ENCODE measurements around the gene JDP2. TPM values are rescaled to one million over a fixed set of nuclear protein-coding genes. Genes with fewer than 3 reads are reported as not detected.

Gene JDP2
- total RNA-seq, 1 donor from 2014 or later: 58.0 TPM

DNA sequence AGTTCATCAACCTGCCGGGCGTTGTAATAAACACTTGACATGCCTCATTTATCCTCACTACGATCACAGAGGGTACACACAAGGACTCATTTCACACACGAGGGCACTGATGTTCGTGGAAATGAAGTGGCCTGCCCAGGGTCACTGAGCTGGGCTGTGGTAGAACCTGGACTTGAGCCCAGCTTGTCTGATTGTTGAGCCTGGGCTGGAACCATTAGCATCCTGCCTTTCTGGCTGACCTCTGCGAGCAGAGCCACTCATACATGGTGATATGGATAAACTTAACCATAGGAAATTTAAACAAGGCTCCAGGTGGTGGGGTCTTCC, 16.6 kb upstream of the JDP2 start:
- peak; percentile 22 for ATAC-seq
- intact Hi-C loops (cut with DNase I): no loop called here

DNA sequence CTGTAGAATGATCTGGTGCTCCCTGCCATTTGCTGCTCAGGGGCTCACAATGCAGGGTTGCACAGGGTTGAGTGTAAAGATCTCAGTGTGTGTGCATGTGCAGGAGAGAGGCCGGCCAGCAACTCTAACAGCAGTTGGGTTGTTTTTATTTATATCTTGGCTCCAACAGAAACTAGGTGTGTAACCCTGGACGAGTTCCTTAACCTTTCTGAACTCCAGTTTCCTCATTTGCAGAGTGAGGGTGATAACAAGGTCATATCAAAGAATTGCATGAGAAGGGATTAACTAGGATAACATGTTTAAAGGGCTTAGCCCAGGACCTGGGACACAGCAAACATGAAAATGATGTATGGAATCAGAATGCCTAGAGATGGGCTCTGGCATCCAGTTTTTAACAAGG, 14.8 kb upstream of the JDP2 start:
- TF ChIP-seq, protein P1, sequence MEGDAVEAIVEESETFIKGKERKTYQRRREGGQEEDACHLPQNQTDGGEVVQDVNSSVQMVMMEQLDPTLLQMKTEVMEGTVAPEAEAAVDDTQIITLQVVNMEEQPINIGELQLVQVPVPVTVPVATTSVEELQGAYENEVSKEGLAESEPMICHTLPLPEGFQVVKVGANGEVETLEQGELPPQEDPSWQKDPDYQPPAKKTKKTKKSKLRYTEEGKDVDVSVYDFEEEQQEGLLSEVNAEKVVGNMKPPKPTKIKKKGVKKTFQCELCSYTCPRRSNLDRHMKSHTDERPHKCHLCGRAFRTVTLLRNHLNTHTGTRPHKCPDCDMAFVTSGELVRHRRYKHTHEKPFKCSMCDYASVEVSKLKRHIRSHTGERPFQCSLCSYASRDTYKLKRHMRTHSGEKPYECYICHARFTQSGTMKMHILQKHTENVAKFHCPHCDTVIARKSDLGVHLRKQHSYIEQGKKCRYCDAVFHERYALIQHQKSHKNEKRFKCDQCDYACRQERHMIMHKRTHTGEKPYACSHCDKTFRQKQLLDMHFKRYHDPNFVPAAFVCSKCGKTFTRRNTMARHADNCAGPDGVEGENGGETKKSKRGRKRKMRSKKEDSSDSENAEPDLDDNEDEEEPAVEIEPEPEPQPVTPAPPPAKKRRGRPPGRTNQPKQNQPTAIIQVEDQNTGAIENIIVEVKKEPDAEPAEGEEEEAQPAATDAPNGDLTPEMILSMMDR (IDR thresholded peaks at IDR 0.05): no peak
- H3K27me3 ChIP-seq: no peaks in the 10 kb centered on the region
- intact Hi-C loops (cut with DNase I): no loop called here
- ATAC-seq (no peak), DNase-seq (no peak)
- H3K9me3 ChIP-seq: no peaks in the 10 kb centered on the region
- no peak overlapping the region for H3K4me3 ChIP-seq
- no peaks in the 10 kb centered on the region for H3K36me3 ChIP-seq
- H3K27ac ChIP-seq: no peak overlapping the region
- no peaks in the 10 kb centered on the region for H3K4me1 ChIP-seq

More for the DNA sequence above, 16.6 kb upstream of the JDP2 start:
- H3K27me3 ChIP-seq: no peaks in the 10 kb centered on the region
- no peaks in the 10 kb centered on the region for H3K36me3 ChIP-seq
- H3K9me3 ChIP-seq: no peaks in the 10 kb centered on the region
- TF ChIP-seq, protein P1 (IDR thresholded peaks at IDR 0.05): no peak
- no peaks in the 10 kb centered on the region for H3K4me1 ChIP-seq
- no peak overlapping the region for H3K4me3 ChIP-seq
- no peak for DNase-seq
- no peak overlapping the region for H3K27ac ChIP-seq

DNA sequence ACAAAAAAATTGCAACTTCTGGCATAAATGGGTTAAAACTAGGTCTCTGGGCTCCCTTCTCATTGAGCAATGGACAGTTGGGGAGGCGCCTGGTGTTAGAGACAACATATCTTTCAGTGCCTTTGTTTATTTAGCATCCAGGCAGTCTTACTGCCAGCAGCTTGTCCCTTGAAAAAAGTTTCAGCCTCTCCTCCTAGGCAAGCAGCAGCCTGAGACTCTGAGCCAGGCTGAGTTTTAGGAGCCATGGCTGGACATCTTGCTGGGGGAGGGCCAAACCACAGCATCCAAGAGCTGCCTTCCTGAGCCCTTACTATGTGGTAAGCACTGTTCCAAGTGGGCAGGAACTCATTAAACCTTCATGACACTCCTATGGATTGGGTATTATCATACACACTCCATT, 10.1 kb upstream of the JDP2 start:
- Histone ChIP-seq H3K27me3 (no peaks in the 10 kb centered on the region), H3K36me3 (no peaks in the 10 kb centered on the region), H3K9me3 (no peaks in the 10 kb centered on the region), H3K4me1 (no peaks in the 10 kb centered on the region), H3K27ac (no peak overlapping the region), H3K4me3 (no peak overlapping the region)
- no peak for DNase-seq
- TF ChIP-seq, protein P1 (IDR thresholded peaks at IDR 0.05): no peak
- intact Hi-C loops (cut with DNase I): no loop called here
- ATAC-seq: peak; percentile 35

DNA sequence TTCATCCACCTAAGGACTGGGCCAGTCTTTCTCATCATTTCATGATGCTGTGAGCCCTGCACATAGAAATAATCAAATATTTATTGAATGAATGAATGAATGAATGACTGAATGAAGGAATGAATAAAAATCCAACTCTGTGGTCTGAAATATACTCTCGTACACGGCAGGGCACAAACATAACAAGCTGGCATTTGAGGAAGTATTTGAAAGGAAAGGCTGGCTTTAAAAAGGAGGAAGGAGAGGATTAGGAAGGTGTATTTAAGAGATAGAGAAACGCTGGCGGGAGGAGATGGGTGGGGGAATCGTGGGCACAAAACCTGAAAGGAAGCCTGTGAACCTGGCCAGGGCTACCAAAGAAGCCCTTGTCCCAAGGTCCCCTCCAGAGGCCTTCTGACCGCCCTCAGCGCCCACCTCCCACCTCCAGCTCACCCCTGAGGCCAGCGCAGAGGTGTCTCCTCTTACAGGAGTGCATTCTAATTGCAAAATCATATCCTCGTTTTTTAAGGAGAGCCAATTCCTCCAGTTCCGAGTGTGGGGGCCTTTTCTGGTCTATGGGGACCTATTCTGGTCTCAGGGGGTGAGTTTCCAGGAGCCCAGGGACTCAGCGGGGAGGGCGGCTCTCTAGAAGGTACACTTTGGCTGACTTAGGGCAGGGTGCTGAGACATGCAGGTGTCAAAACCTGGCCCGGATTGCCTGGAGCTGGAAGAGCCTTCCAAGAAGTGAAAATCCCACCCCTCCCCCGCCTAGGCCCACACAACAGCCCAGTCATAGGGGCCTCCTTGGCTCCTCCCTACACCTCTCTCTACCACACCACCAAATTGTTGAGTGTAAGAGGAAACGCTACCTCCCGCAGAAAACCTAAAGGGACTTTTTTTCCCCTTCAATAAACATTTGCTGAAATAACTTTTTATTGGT, 8.7 kb upstream of the JDP2 start:
- Histone ChIP-seq H3K36me3 (no peaks in the 10 kb centered on the region), H3K27ac (no peak overlapping the region), H3K9me3 (no peaks in the 10 kb centered on the region), H3K27me3 (no peaks in the 10 kb centered on the region), H3K4me1 (no peaks in the 10 kb centered on the region), H3K4me3 (no peak overlapping the region)
- TF ChIP-seq, protein P1 (IDR thresholded peaks at IDR 0.05): no peak
- intact Hi-C loops (cut with DNase I): no loop called here
- peak; percentile 75 for DNase-seq
- peak; percentile 91 for ATAC-seq

DNA sequence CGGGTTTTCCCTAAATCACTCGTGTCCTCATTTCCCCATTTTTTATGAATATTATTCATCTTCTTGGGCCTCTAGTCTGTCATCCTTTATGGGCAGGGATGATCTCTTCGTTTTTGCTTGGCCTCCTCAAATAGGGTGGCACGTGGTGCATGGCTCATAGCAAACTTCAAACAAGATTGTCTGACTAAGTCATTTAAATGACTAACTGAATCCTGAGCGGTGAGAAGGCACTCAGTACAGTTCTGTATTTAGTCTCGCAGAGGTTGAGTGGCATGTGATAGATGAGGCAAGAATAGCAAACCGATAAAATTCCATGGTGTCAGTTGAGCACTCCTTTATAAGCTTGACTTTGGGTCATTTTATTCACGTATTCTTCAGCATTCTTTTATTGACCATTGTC, 5.7 kb upstream of the JDP2 start:
- H3K36me3 ChIP-seq: no peaks in the 10 kb centered on the region
- intact Hi-C loops (cut with DNase I): no loop called here
- peaks cover 4% of the 10 kb centered on the region for H3K4me1 ChIP-seq
- no peak overlapping the region for H3K4me3 ChIP-seq
- no peaks in the 10 kb centered on the region for H3K9me3 ChIP-seq
- no peaks in the 10 kb centered on the region for H3K27me3 ChIP-seq
- TF ChIP-seq, protein P1 (IDR thresholded peaks at IDR 0.05): no peak
- H3K27ac ChIP-seq: no peak overlapping the region
- no peak for DNase-seq
- no peak for ATAC-seq

Data from upper lobe of right lung (tissue), 1 donor.